Astrocyte (in vitro differentiated cells and primary cell): Measurements from ENCODE around the gene NSL1. TPM values are rescaled to one million over a fixed set of nuclear protein-coding genes. Genes with fewer than 3 reads are reported as not detected.

ENCODE experiments used
- DNase-seq: peaks from one replicate; pipeline ENCODE4 v3.0.0-alpha.2; 2010; ENCODE audit warnings: low read depth
- FAIRE-seq: peaks from 2 replicates; lab custom pipeline; 2011; peaks lifted over from hg19 to GRCh38; lab: Jason Lieb, UNC
- H2AFZ ChIP-seq: 2 replicates; pipeline ENCODE4 v1.6.0; 2012; ENCODE audit warnings: low read depth, low read length, inconsistent platforms
- H3K27ac ChIP-seq: 2 replicates; pipeline ENCODE4 v1.5.1; 2011; ENCODE audit warnings: low read depth, low read length, inconsistent platforms
- H3K27me3 ChIP-seq: 2 replicates; pipeline ENCODE4 v1.6.0; 2011; ENCODE audit warnings: low read length, inconsistent platforms; ENCODE audit not compliant: insufficient read depth
- H3K36me3 ChIP-seq: 2 replicates; pipeline ENCODE4 v1.5.1; 2011; ENCODE audit warnings: low read length, inconsistent platforms; ENCODE audit not compliant: insufficient read depth
- H3K4me1 ChIP-seq: 2 replicates; pipeline ENCODE4 v1.5.1; 2011; ENCODE audit warnings: low read length, inconsistent platforms; ENCODE audit not compliant: insufficient read depth
- H3K4me2 ChIP-seq: 2 replicates; pipeline ENCODE4 v1.6.0; 2012; ENCODE audit warnings: low read length, inconsistent platforms
- H3K4me3 ChIP-seq: 2 replicates; pipeline ENCODE4 v1.5.1; 2011; ENCODE audit warnings: low read depth, mild to moderate bottlenecking, low read length, inconsistent platforms; ENCODE audit not compliant: insufficient read depth
- H3K79me2 ChIP-seq: 2 replicates; pipeline ENCODE4 v1.6.0; 2012; ENCODE audit warnings: mild to moderate bottlenecking, low read length, inconsistent platforms; ENCODE audit not compliant: insufficient read depth
- H3K9ac ChIP-seq: 2 replicates; pipeline ENCODE4 v1.6.0; 2012; ENCODE audit warnings: mild to moderate bottlenecking, low read length, inconsistent platforms
- H3K9me3 ChIP-seq: 2 replicates; pipeline ENCODE4 v1.5.1; 2012; ENCODE audit warnings: low read depth, mild to moderate bottlenecking, low read length, inconsistent platforms; ENCODE audit not compliant: insufficient read depth
- H4K20me1 ChIP-seq: 2 replicates; pipeline ENCODE4 v1.6.0; 2012; ENCODE audit warnings: low read length, inconsistent platforms; ENCODE audit not compliant: insufficient read depth
- H3K27ac Mint-ChIP-seq: one replicate; pipeline ENCODE4 v1.8.0; 2021; ENCODE audit warnings: mild to moderate bottlenecking, mixed read lengths; ENCODE audit not compliant: unreplicated experiment
- H3K27me3 Mint-ChIP-seq: one replicate; pipeline ENCODE4 v1.8.0; 2021; ENCODE audit warnings: low read depth, mixed read lengths; ENCODE audit not compliant: unreplicated experiment
- H3K36me3 Mint-ChIP-seq: one replicate; pipeline ENCODE4 v1.8.0; 2021; ENCODE audit warnings: low read depth, mixed read lengths; ENCODE audit not compliant: unreplicated experiment
- H3K4me1 Mint-ChIP-seq: one replicate; pipeline ENCODE4 v1.8.0; 2021; ENCODE audit warnings: low read depth, mixed read lengths; ENCODE audit not compliant: unreplicated experiment
- H3K4me3 Mint-ChIP-seq: one replicate; pipeline ENCODE4 v1.8.0; 2021; ENCODE audit warnings: mild to moderate bottlenecking, moderate library complexity, mixed read lengths; ENCODE audit not compliant: unreplicated experiment
- H3K9me3 Mint-ChIP-seq: one replicate; pipeline ENCODE4 v1.8.0; 2021; ENCODE audit warnings: mild to moderate bottlenecking, mixed read lengths; ENCODE audit not compliant: unreplicated experiment
- CTCF ChIP-seq: IDR thresholded peaks from 2 replicates; pipeline ENCODE4 v1.5.1; 2011; ENCODE audit warnings: low read depth, mild to moderate bottlenecking, inconsistent platforms, low read length, moderate library complexity; ENCODE audit not compliant: insufficient read depth
- EZH2 ChIP-seq: IDR thresholded peaks from 2 replicates; pipeline ENCODE4 v1.6.1; 2012; ENCODE audit warnings: mild to moderate bottlenecking, low read length, inconsistent platforms; ENCODE audit not compliant: insufficient read depth
- total RNA-seq: library from RNA; stranded (reverse); gene quantifications from 2 replicates; pipeline ENCODE4 v1.2.1, GENCODE V29; 2021

NSL1 gene
- total RNA-seq, 1 donor from 2014 or later = 22.6 TPM

- Mint-ChIP-seq H3K27ac (no peak overlapping the region), H3K9me3 (peaks cover 3% of the 10 kb centered on the region), H3K36me3 (no peaks in the 10 kb centered on the region), H3K4me1 (peaks cover 2% of the 10 kb centered on the region), H3K4me3 (no peak overlapping the region), H3K27me3 (no peaks in the 10 kb centered on the region)
- Histone ChIP-seq H3K27me3 (no peaks in the 10 kb centered on the region), H3K4me1 (peaks cover 6% of the 10 kb centered on the region), H2AFZ (no peak overlapping the region), H3K79me2 (no peaks in the 10 kb centered on the region), H4K20me1 (no peaks in the 10 kb centered on the region), H3K9ac (no peak overlapping the region), H3K4me3 (no peak overlapping the region), H3K36me3 (no peaks in the 10 kb centered on the region), H3K27ac (no peak overlapping the region), H3K4me2 (no peak overlapping the region), H3K9me3 (peaks cover 2% of the 10 kb centered on the region)
- TF ChIP-seq EZH2 (no peak), CTCF (no peak)
- FAIRE-seq (no peak), DNase-seq (no peak)
Measured at GRCh38 chr1:212716161-212716560, 75.4 kb downstream of the NSL1 start.

GRCh38 chr1:212713465-212714136, 78.0 kb downstream of the NSL1 start:
- no peaks in the 10 kb centered on the region for H4K20me1 ChIP-seq
- TF ChIP-seq EZH2 (no peak), CTCF (no peak)
- no peaks in the 10 kb centered on the region for H3K36me3 ChIP-seq
- no peak overlapping the region for H3K4me2 ChIP-seq
- H3K9ac ChIP-seq = no peak overlapping the region
- H3K27me3 ChIP-seq = no peaks in the 10 kb centered on the region
- H3K4me1 Mint-ChIP-seq = peaks cover 2% of the 10 kb centered on the region
- no peaks in the 10 kb centered on the region for H3K79me2 ChIP-seq
- H3K4me1 ChIP-seq = peaks cover 6% of the 10 kb centered on the region
- no peak overlapping the region for H3K4me3 Mint-ChIP-seq
- DNase-seq (no peak), FAIRE-seq (peak; percentile 64)
- H3K27ac ChIP-seq = no peak overlapping the region
- no peaks in the 10 kb centered on the region for H3K36me3 Mint-ChIP-seq
- H3K9me3 Mint-ChIP-seq = peaks cover 3% of the 10 kb centered on the region
- H3K9me3 ChIP-seq = peaks cover 2% of the 10 kb centered on the region
- H3K27me3 Mint-ChIP-seq = peaks cover 11% of the 10 kb centered on the region
- no peak overlapping the region for H3K4me3 ChIP-seq
- no peak overlapping the region for H2AFZ ChIP-seq
- H3K27ac Mint-ChIP-seq = no peak overlapping the region
